CD14-positive monocyte (primary cell): ENCODE data around the gene ITGA11. TPM values are rescaled to one million over a fixed set of nuclear protein-coding genes. Genes with fewer than 3 reads are reported as not detected.
A peak's percentile ranks its signal among the peaks of the same experiment; 100 is the strongest.

Experiments used
- DNase-seq, 3 donors: peaks; one replicate each; pipeline ENCODE4 v3.0.0-alpha.2; 2011 to 2022
- H2AFZ ChIP-seq: 2 replicates; pipeline ENCODE4 v1.6.0; 2012; ENCODE audit warnings: mild to moderate bottlenecking, low read depth, low read length, inconsistent platforms; ENCODE audit not compliant: insufficient read depth, poor library complexity, severe bottlenecking
- H3K27ac ChIP-seq, 2 donors: 1 replicate in 1 of 2; 2 replicates in 1 of 2; pipeline ENCODE4 v1.5.1; 2012 to 2013; ENCODE audit warnings: low read length in 2 of 2, control low read depth in 1 of 2, inconsistent platforms in 1 of 2, low read depth in 1 of 2, mild to moderate bottlenecking in 1 of 2
- H3K27me3 ChIP-seq, 2 donors: one replicate each; pipeline versions ENCODE4 v1.6.0 to v1.6.1; 2011 to 2013; ENCODE audit warnings: low read length in 2 of 2; ENCODE audit not compliant: control insufficient read depth in 2 of 2, insufficient read depth in 2 of 2
- H3K36me3 ChIP-seq, 2 donors: replicated peaks in 1 of 2; 1 replicate in 1 of 2; 2 replicates in 1 of 2; pipeline versions ENCODE4 v1.5.1 to v1.6.1; 2012 to 2013; ENCODE audit warnings: low read length in 2 of 2, control low read depth in 1 of 2, inconsistent platforms in 1 of 2, mild to moderate bottlenecking in 1 of 2; ENCODE audit not compliant: insufficient read depth in 2 of 2, control insufficient read depth in 1 of 2
- H3K4me1 ChIP-seq, 2 donors: 1 replicate in 1 of 2; 2 replicates in 1 of 2; pipeline versions ENCODE4 v1.5.1 to v1.6.1; 2012 to 2013; ENCODE audit warnings: low read length in 2 of 2, control low read depth in 1 of 2, inconsistent platforms in 1 of 2, mild to moderate bottlenecking in 1 of 2, moderate library complexity in 1 of 2; ENCODE audit not compliant: insufficient read depth in 2 of 2, control insufficient read depth in 1 of 2
- H3K4me2 ChIP-seq: replicated peaks from 2 replicates; pipeline ENCODE3; 2012; ENCODE audit warnings: low read length, moderate library complexity, mild to moderate bottlenecking; ENCODE audit not compliant: poor library complexity, severe bottlenecking; ENCODE audit errors: extremely low read depth
- H3K4me3 ChIP-seq, 3 experiments: fragments of 200-600 bp in 1 of 3; sonication (generic) in 1 of 3; replicated peaks in 1 of 3; 1 replicate in 2 of 3; 2 replicates in 1 of 3; pipeline ENCODE4 v1.5.1; 2011 to 2013; ENCODE audit warnings: low read length in 3 of 3, mild to moderate bottlenecking in 3 of 3, control low read depth in 2 of 3, low read depth in 2 of 3, inconsistent platforms in 1 of 3, moderate library complexity in 1 of 3
- H3K79me2 ChIP-seq: 2 replicates; pipeline ENCODE4 v1.6.0; 2012; ENCODE audit warnings: mild to moderate bottlenecking, control low read depth, inconsistent platforms, low read length, moderate library complexity; ENCODE audit not compliant: insufficient read depth
- H3K9ac ChIP-seq: 2 replicates; pipeline ENCODE4 v1.6.0; 2017; ENCODE audit warnings: low read length, mild to moderate bottlenecking; ENCODE audit not compliant: insufficient read depth, poor library complexity, severe bottlenecking
- H3K9me3 ChIP-seq, 2 donors: replicated peaks in 1 of 2; 1 replicate in 1 of 2; 2 replicates in 1 of 2; pipeline versions ENCODE4 v1.5.1 to v1.6.1; 2012 to 2013; ENCODE audit warnings: low read length in 2 of 2, control low read depth in 1 of 2; ENCODE audit not compliant: control insufficient read depth in 1 of 2, insufficient read depth in 1 of 2
- H4K20me1 ChIP-seq: 2 replicates; pipeline ENCODE4 v1.6.0; 2012; ENCODE audit warnings: mild to moderate bottlenecking, low read length, control low read depth, moderate library complexity; ENCODE audit not compliant: insufficient read depth
- H3K27ac Mint-ChIP-seq, 7 donors: one replicate each; pipeline ENCODE4 v1.8.0; 2020; ENCODE audit warnings: mild to moderate bottlenecking in 7 of 7, mixed read lengths in 7 of 7, moderate library complexity in 6 of 7, inconsistent platforms in 2 of 7
- H3K27me3 Mint-ChIP-seq, 3 donors: one replicate each; pipeline ENCODE4 v1.8.0; 2021 to 2022; ENCODE audit warnings: low read depth in 3 of 3, mild to moderate bottlenecking in 3 of 3, mixed read lengths in 3 of 3, moderate library complexity in 3 of 3, inconsistent platforms in 1 of 3
- H3K36me3 Mint-ChIP-seq, 2 donors: one replicate each; pipeline ENCODE4 v1.8.0; 2020; ENCODE audit warnings: mixed read lengths in 2 of 2, inconsistent platforms in 1 of 2, mild to moderate bottlenecking in 1 of 2
- H3K4me1 Mint-ChIP-seq: one replicate; pipeline ENCODE4 v1.8.0; 2020; ENCODE audit warnings: mild to moderate bottlenecking, mixed read lengths
- H3K4me3 Mint-ChIP-seq, 2 donors: one replicate each; pipeline ENCODE4 v1.8.0; 2020; ENCODE audit warnings: mild to moderate bottlenecking in 2 of 2, mixed read lengths in 2 of 2, moderate library complexity in 1 of 2
- H3K9me3 Mint-ChIP-seq, 7 donors: one replicate each; pipeline ENCODE4 v1.8.0; 2020 to 2022; ENCODE audit warnings: mixed read lengths in 7 of 7, mild to moderate bottlenecking in 6 of 7, moderate library complexity in 6 of 7, inconsistent platforms in 2 of 7
- WGBS: methylation state at CpG from one replicate; pipeline ENCODE4 v1.1.5; 2013; ENCODE audit warnings: missing lambda C conversion rate; ENCODE audit not compliant: insufficient coverage; 5-methylcytosine and 5-hydroxymethylcytosine counted together
- intact Hi-C, 2 donors: fragments of 100-400 bp; cut with micrococcal nuclease; formaldehyde crosslinking; loops; one replicate each; pipeline versions ENCODE4 v1.15.0 to v1.15.1; 2023
- polyA plus RNA-seq, 3 donors: library from polyadenylated mRNA; depleted of rRNA in 1 of 3; unstranded in 2 of 3; stranded (reverse) in 1 of 3; fragments of 300-500 nt in 2 of 3; fragments of >200 nt in 1 of 3; fragmentation: Illumina TruSeq in 2 of 3; gene quantifications; 1 replicate in 2 of 3; 2 replicates in 1 of 3; pipeline ENCODE4 v1.2.3, GENCODE V29; 2012 to 2021
- TF ChIP-seq, protein P1 (sequence below): fragments of 200-600 bp; IDR thresholded peaks from one replicate; pipeline ENCODE4 v1.8.0; 2022; ENCODE audit warnings: antibody characterized with exemption, mild to moderate bottlenecking

Gene ITGA11
- polyA plus RNA-seq, 3 donors, result under 0.01 to 0.01 TPM; not detected in 1

DNA sequence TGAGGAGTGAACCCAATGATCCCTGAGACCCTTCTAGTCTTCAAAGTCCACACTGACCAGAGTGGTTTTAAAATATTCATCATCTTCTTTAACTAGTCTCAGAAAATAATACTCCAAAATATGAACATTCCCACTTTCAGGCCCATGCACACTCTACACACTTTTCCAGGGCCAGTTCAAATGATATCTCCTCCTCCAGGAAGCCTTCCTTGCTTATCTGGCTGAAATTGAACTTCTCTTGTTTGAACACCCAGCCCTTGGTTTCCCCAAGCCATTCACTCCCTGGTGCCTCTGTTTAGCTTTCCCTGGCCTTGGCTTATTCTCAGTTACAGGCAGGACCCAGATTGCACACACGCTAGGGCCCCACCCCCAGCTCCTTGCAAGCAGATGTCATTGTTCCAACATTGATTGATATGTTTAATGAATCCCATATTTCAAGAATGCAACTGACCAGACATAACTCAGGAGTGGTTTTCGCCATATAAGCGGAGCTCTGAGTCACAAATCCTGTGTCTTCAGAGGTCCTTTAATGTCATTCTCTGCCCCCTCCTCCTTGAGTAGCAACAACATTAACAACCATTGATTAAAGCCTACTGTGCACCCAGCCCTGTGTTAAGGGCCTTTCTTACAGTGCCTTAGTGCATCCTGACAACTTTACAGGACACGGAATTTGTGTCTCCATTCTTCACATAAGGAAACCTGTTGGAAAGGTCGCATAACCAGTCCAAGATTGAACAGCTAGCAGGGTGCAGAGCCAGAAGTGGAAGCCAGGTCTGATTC lies 2.1 kb downstream of the ITGA11 start:
- WGBS, result 91% methylated on average over 4 of the region's 5 CpGs
- H3K4me3 ChIP-seq, result no peak overlapping the region
- no peak overlapping the region for H3K27ac Mint-ChIP-seq
- peaks cover 35 to 57% of the 10 kb centered on the region in 2 donors for H3K27me3 ChIP-seq
- peaks cover 3 to 14% of the 10 kb centered on the region in 2 donors for H3K9me3 ChIP-seq
- H3K4me3 Mint-ChIP-seq, result peak overlapping the region in 1 of 2 donors; percentile 71
- no peaks in the 10 kb centered on the region for H3K36me3 Mint-ChIP-seq
- no peak overlapping the region for H3K9ac ChIP-seq
- H3K79me2 ChIP-seq, result no peaks in the 10 kb centered on the region
- TF ChIP-seq, protein P1, sequence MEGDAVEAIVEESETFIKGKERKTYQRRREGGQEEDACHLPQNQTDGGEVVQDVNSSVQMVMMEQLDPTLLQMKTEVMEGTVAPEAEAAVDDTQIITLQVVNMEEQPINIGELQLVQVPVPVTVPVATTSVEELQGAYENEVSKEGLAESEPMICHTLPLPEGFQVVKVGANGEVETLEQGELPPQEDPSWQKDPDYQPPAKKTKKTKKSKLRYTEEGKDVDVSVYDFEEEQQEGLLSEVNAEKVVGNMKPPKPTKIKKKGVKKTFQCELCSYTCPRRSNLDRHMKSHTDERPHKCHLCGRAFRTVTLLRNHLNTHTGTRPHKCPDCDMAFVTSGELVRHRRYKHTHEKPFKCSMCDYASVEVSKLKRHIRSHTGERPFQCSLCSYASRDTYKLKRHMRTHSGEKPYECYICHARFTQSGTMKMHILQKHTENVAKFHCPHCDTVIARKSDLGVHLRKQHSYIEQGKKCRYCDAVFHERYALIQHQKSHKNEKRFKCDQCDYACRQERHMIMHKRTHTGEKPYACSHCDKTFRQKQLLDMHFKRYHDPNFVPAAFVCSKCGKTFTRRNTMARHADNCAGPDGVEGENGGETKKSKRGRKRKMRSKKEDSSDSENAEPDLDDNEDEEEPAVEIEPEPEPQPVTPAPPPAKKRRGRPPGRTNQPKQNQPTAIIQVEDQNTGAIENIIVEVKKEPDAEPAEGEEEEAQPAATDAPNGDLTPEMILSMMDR, result no peak
- no peaks in the 10 kb centered on the region for H4K20me1 ChIP-seq
- H3K27me3 Mint-ChIP-seq, result peaks cover 51 to 65% (median 54%) of the 10 kb centered on the region in 3 donors
- no peak overlapping the region for H3K4me2 ChIP-seq
- H3K4me1 ChIP-seq, result peaks cover 8 to 13% of the 10 kb centered on the region in 2 donors
- H3K4me1 Mint-ChIP-seq, result peaks cover 4% of the 10 kb centered on the region
- intact Hi-C loops, result no loop called here
- H3K36me3 ChIP-seq, result no peaks in the 10 kb centered on the region
- no peak for DNase-seq
- no peak overlapping the region for H3K27ac ChIP-seq
- H3K9me3 Mint-ChIP-seq, result peaks cover 0 to 7% (median 0%) of the 10 kb centered on the region in 7 donors
- no peak overlapping the region for H2AFZ ChIP-seq

DNA sequence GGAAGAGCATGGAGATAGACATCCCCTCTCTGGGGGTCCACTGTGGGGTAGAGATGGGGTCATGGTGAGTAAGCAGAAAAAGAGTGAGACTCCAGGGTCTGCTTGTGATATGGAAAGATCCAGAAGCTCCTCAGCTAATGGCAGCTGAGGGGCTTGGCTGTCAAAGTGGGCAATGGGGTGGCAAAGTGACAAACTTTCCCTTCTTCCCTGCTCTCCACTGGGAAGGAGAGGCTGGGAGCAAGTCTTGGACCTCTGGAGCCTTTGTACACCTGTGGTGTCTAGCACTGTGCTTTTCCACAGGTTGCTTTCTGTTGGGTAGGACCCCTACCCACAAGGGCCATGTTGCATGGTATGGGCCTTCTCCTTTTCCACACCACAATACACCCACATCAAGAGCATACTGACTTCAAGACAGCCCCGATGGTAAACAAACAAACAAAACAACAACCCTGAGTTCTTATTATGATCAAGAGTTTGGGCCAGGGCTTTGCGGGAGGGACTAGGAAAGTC lies 3.5 kb downstream of the ITGA11 start:
- Histone ChIP-seq H3K4me1 (peaks cover 8 to 13% of the 10 kb centered on the region in 2 donors), H3K9ac (no peak overlapping the region), H4K20me1 (no peaks in the 10 kb centered on the region), H3K27ac (no peak overlapping the region), H3K27me3 (peaks cover 33 to 47% of the 10 kb centered on the region in 2 donors), H2AFZ (no peak overlapping the region), H3K4me3 (no peak overlapping the region), H3K79me2 (no peaks in the 10 kb centered on the region), H3K9me3 (peaks cover 3 to 14% of the 10 kb centered on the region in 2 donors), H3K36me3 (no peaks in the 10 kb centered on the region), H3K4me2 (no peak overlapping the region)
- Mint-ChIP-seq H3K27ac (no peak overlapping the region), H3K27me3 (peaks cover 45 to 58% (median 54%) of the 10 kb centered on the region in 3 donors), H3K4me3 (no peak overlapping the region), H3K36me3 (no peaks in the 10 kb centered on the region), H3K9me3 (peaks cover 0 to 7% (median 0%) of the 10 kb centered on the region in 7 donors), H3K4me1 (peaks cover 4% of the 10 kb centered on the region)
- TF ChIP-seq, protein P1, result no peak
- no peak for DNase-seq
- WGBS, result 100% methylated on average over 1 of the region's 2 CpGs
- intact Hi-C loops, result no loop called here
